GM19463 (cell line): ENCODE measurements around the gene CEBPA.
A peak's percentile ranks its signal among the peaks of the same experiment; 100 is the strongest.

Source experiments
- ATAC-seq: cut with Tn5 transposase; IDR thresholded peaks from one replicate; pipeline ENCODE4 v1.9.1; 2021; ENCODE audit warnings: mild to moderate bottlenecking, moderate library complexity; ENCODE audit not compliant: unreplicated experiment

Gene CEBPA

GRCh38 chr19:33289261-33289660, 13.1 kb downstream of the CEBPA start:
- ATAC-seq, result no peak

DNA sequence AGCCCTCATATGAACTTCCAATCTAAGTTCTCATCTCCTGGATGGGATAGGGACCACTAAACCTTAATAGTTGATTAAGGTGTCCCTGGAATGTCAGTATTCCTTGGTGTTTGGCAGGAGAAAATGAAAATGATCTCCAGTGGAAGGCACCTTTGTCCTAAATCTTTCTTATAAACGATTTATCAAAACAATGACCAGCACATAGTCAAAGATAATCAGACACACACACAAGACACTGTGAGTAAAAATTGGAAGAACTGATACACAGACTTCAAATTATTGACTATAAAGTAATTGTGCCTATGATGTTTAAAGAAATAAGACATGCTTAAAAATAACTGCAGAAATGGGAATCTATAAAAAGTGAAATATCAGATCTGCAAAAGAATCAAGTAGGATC, 13.7 kb downstream of the CEBPA start:
- no peak for ATAC-seq

- no peak for ATAC-seq
Measured at GRCh38 chr19:33287927-33288326, 14.4 kb downstream of the CEBPA start.

DNA sequence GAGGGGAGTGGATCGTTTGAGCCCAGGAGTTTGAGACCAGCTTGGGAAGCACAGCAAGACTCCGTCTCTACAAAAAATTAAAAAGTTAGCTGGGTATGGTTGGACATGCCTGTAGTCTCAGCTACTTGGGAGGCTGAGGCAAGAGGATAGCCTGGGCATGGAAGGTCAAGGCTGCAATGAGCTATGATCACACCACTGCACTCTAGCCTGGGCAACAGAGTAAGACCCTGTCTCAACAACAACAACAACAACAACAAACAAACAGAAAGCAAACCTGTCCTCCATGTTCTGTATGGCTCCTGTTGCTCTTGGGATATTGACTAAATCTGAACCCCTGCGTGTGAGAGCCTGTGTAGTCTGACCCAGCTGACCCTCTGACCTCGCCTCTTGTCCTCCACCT, 14.9 kb downstream of the CEBPA start:
- ATAC-seq, result no peak

DNA sequence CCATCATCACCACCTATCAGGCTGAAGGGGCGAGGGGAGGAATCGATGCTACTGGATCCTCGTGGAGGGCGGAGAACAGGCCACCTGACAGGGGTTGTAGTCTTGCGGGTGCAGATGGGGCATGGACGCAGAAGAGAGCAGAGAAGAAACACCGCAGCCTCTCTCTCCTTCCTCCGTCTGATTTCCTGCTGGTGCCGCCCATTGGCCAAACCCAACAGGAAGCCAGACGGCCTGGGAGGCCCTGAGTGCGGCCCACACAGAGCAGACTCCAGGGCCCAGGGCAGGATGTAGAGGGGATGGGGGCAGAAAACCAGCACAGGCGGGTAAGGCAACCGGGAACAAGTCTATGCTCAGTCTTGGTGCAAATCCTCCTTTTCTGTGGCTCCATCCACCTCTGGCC, 15.4 kb downstream of the CEBPA start:
- ATAC-seq, result no peak

DNA sequence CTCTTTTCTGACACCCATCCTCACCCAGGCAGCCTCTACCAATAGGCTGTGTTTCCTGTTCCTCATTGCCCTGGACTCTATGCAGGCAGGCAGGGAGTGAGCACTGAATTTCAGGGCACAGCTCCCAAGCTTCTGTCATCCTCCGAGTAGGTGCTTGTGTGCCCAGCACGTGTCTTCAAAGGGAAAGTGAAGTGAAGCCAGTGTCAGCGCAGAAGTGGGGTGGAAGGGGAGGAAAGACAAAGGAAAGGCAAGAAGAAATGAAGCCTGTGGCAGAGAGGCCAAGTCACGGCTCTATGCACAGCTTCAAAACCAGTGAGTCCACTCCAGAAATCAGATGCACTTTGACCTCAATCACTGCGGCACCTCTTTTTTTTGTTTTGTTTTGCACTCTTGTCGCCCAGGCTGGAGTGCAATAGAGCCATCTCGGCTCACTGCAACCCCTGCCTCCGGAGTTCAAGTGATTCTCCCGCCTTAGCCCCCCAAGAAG, 16.9 kb downstream of the CEBPA start:
- ATAC-seq, result no peak

DNA sequence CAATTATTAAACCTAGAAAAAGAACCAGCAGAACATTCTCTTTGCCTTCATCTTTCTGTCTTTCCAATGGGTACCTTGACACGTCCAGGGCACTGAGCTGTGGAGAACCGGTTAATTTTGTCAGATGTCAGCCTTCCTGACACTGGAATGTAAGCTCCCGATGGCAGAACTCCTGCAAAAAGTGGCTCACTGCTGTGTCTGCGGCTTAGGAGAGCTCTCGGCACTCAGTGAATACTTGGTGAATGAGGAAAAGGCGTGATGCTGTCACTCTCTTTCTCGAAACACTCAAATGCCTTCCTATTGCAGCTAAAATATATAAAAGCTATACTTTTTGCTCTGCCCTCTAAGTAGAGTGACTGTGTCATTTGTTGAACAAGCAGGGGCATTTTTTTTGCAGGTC, 17.6 kb downstream of the CEBPA start:
- ATAC-seq, result no peak

GRCh38 chr19:33284146-33284643, 18.1 kb downstream of the CEBPA start:
- ATAC-seq, result no peak

DNA sequence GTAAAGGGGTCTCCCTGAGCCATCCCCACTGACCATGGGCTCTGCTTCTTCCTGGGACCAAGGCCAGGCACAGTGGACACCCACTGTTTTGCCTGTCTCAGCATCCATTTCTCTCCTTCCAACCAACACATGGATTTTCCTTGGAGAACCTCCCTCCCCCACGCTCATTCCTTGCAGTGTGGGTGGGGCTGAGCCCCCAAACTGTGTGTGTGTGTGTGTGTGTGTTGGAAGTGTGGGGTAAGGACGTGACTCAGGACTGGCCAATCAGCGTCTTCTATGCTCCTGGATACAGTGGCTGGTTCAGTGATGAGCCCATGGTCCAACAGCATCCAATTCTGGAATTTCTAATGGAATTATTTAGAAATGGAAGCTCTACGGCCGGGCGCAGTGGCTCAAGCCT, 18.7 kb downstream of the CEBPA start:
- ATAC-seq, result no peak

GRCh38 chr19:33282036-33282671, 20.2 kb downstream of the CEBPA start:
- no peak for ATAC-seq

DNA sequence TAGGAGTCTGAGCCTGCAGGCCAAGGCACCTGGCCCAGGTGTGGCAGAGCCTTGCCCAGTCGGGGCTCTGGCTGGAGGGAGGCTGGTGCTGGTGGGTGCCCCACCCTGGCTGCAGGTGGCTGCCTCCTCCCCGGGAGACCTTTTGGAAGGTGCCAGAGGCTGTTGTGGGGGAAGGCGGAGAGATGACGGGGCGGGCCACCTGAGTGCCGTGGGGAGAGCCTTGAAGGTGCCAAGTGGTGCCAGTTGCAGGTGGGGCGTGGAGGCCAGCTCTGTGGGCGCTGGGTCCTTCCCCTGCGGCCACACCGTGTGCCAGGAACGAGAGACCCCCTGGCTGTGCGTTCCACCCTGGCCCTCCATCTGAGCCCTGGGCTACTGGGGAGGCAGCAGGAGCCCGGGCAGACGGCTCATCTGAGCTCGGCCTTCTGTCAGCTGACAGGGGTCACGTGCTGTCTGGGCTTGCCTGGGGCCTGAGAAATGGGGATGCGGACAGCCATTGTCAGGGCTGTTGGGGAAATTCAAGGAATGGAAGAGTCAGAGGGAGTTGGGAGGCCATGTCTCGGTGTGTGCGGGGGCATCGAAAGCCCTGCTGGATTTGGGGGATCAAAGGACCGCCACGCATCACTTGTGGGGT, 20.9 kb downstream of the CEBPA start:
- no peak for ATAC-seq

DNA sequence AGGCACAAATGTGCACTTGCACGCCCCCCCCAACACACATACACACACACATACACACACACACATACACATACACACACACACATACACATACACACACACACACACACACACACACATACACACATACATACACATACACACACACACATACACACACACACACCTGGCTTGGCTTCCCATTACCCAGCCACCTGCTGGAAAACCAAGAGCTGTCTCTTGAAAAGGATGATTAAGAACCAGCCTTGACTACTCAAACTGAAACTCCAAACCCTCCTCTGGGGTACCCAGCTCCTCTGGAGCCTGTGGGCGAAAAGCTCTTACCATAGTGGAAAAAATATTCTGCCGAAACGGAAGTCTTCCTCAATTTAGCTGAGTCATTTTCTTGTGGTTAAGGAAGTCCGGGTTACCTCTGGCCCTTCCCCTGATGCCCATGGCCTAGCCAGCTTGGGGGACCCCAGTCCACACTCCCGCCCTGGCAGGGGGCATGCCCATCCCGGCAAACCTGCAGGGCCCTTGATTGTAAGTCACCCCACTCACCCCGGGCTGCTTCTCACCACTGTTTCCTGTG, 21.9 kb downstream of the CEBPA start:
- ATAC-seq, result peak; percentile 92

GRCh38 chr19:33279430-33280350, 22.6 kb downstream of the CEBPA start:
- no peak for ATAC-seq

DNA sequence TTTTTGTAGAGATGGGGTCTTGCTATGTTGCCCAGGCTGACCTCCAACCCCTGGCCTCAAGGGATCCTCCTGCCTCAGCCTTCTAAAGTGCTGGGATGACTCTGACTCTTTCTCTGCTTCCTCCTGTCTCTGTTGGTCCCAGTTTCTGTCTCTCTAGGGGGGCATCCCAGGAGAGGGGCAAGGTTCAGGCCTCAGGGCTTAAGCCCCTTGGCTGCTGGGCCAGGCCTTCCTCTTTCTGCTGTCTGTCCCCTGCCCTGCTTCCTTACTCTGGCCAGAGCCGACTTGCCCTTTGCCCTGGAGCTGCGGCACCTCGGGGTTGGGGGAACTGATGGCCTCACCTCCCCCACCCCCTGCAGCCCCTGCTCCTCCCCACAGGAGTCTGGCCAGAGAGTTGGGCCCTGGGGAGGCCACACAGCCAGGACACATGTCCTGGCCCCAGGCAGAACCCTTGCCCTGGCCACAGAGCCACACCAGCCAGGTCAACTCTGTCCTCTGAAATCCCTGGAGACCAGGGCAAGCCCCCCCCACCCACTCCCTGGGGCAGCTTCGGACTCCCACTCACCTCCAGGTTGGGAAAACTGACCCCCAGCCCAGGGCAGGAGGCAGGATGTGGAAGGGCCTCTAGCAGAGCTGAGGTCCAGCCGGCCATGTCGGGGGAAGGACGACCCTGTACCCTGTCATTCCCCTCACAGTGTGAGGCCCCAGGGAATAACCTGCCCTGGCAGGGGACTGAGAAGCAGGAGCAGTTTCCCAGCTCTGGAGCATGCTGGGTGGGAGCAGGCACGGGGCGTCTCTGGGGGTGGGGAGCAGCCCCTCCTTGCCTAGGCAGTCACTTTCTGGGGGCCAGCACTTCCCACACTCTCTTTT, 23.7 kb downstream of the CEBPA start:
- ATAC-seq, result no peak

DNA sequence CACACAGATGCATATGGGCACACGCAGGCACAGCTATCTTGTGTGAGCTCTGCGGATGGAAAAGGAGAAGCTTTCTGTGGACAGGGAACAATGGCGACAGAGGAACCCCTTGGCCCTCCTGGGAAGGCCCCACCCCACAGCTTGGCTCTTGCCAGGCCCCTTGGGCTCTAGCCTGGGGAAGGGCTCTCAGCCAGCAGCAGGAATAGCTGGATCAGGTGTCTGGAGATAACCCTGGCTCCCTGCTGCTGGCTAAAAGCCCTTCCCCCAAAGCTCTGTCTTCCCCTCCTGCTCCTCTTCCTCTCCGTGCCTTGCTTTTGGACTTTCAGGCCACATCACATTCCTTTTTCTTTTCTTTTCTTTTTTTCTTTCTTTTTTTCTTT, 24.3 kb downstream of the CEBPA start:
- no peak for ATAC-seq

- ATAC-seq, result no peak
Measured at GRCh38 chr19:33277434-33277833, 24.9 kb downstream of the CEBPA start.

GRCh38 chr19:33275933-33276619, 26.3 kb downstream of the CEBPA start:
- no peak for ATAC-seq

- ATAC-seq, result no peak
Measured at GRCh38 chr19:33275559-33275932, 26.8 kb downstream of the CEBPA start.

- no peak for ATAC-seq
Measured at GRCh38 chr19:33274663-33275558, 27.4 kb downstream of the CEBPA start.
